ENCODE measurements around the gene CRYGN.

The CRYGN gene

GRCh38 chr7:151429237-151429559 lies 10.7 kb downstream of the CRYGN start:
- no peak for DNase-seq (ENCODE audit: extremely low read depth, insufficient read length)
- TF ChIP-seq CTCF (IDR thresholded peaks at IDR 0.05; ENCODE audit: insufficient read depth, low read length, poor library complexity, severe bottlenecking): no peak
- Histone ChIP-seq H3K27me3 (replicated peaks; ENCODE audit: control insufficient read depth, insufficient read depth, low read length) (no peaks in the 10 kb centered on the region), H3K4me3 (replicated peaks; ENCODE audit: low read depth, low read length) (no peak overlapping the region), H3K36me3 (ENCODE audit: control insufficient read depth, insufficient read depth, low read length) (no peaks in the 10 kb centered on the region)

- Histone ChIP-seq H3K36me3 (ENCODE audit: control insufficient read depth, insufficient read depth, low read length) (no peaks in the 10 kb centered on the region), H3K4me3 (replicated peaks; ENCODE audit: low read depth, low read length) (no peak overlapping the region), H3K27me3 (replicated peaks; ENCODE audit: control insufficient read depth, insufficient read depth, low read length) (no peaks in the 10 kb centered on the region; the same call in 1 of the 2 replicates)
- DNase-seq (ENCODE audit: extremely low read depth, insufficient read length): no peak
- no peak for TF ChIP-seq CTCF (IDR thresholded peaks at IDR 0.05; ENCODE audit: insufficient read depth, low read length, poor library complexity, severe bottlenecking)
Measured at GRCh38 chr7:151428378-151429236, 11.3 kb downstream of the CRYGN start.

- no peak for DNase-seq (ENCODE audit: extremely low read depth, insufficient read length)
- no peak overlapping the region for H3K4me3 ChIP-seq (replicated peaks; ENCODE audit: low read depth, low read length)
- no peak for TF ChIP-seq CTCF (IDR thresholded peaks at IDR 0.05; ENCODE audit: insufficient read depth, low read length, poor library complexity, severe bottlenecking)
- H3K36me3 ChIP-seq (ENCODE audit: control insufficient read depth, insufficient read depth, low read length): no peaks in the 10 kb centered on the region
- no peaks in the 10 kb centered on the region; the same call in 1 of the 2 replicates for H3K27me3 ChIP-seq (replicated peaks; ENCODE audit: control insufficient read depth, insufficient read depth, low read length)
Measured at GRCh38 chr7:151427705-151428377, 12.1 kb downstream of the CRYGN start.

GRCh38 chr7:151426904-151427704 lies 12.8 kb downstream of the CRYGN start:
- no peaks in the 10 kb centered on the region for H3K36me3 ChIP-seq (ENCODE audit: control insufficient read depth, insufficient read depth, low read length)
- TF ChIP-seq CTCF (IDR thresholded peaks at IDR 0.05; ENCODE audit: insufficient read depth, low read length, poor library complexity, severe bottlenecking): no peak
- no peak for DNase-seq (ENCODE audit: extremely low read depth, insufficient read length)
- no peaks in the 10 kb centered on the region; the same call in 1 of the 2 replicates for H3K27me3 ChIP-seq (replicated peaks; ENCODE audit: control insufficient read depth, insufficient read depth, low read length)
- no peak overlapping the region for H3K4me3 ChIP-seq (replicated peaks; ENCODE audit: low read depth, low read length)

- H3K27me3 ChIP-seq (replicated peaks; ENCODE audit: control insufficient read depth, insufficient read depth, low read length): no peaks in the 10 kb centered on the region; the same call in 1 of the 2 replicates
- no peaks in the 10 kb centered on the region for H3K36me3 ChIP-seq (ENCODE audit: control insufficient read depth, insufficient read depth, low read length)
- TF ChIP-seq CTCF (IDR thresholded peaks at IDR 0.05; ENCODE audit: insufficient read depth, low read length, poor library complexity, severe bottlenecking): no peak
- H3K4me3 ChIP-seq (replicated peaks; ENCODE audit: low read depth, low read length): no peak overlapping the region
- no peak for DNase-seq (ENCODE audit: extremely low read depth, insufficient read length)
Measured at GRCh38 chr7:151426441-151426903, 13.5 kb downstream of the CRYGN start.

Measured in GM06990 (cell line).